ENCODE data around the gene PML. TPM values are rescaled to one million over a fixed set of nuclear protein-coding genes. Genes with fewer than 3 reads are reported as not detected.

The PML gene
- polyA plus RNA-seq, 1 of the 3 experiments (the other 2 are of a cell fraction), result 18.4 TPM

DNA sequence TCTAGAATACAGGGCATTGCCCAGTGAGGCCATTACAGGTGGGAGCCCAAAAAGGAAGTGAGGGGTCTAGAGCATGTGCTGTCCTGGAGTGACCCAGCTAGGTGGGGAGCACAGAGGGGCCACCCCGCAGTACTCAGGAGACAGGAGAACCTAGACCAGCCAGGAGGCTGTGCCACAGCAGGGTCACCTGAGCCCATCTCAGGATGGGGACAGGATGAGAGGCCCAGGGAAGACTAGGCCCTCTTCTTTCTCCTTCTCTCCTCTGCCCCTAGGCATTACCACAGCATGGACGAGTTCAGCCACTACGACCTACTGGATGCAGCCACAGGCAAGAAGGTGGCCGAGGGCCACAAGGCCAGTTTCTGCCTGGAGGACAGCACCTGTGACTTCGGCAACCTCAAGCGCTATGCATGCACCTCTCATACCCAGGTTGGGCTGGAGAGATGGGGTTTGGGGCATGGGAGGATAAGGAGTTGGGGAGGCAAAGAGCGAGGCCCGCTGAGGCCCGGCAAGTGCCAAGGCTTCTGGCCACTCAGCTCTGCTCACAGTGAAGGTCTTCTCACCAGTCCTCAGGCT is 47.6 kb upstream of the PML start:
- POLR2A ChIA-PET, result no interaction called here
- Histone ChIP-seq H3K27me3 (ENCODE audit: insufficient read depth) (no peaks in the 10 kb centered on the region), H3K79me2 (ENCODE audit: insufficient read depth) (no peaks in the 10 kb centered on the region), H3K9me3 (no peaks in the 10 kb centered on the region), H3K9me2 (no peaks in the 10 kb centered on the region), H3K4me1 (ENCODE audit: control insufficient read depth in 1 of 2, insufficient read depth in 2 of 2, low read depth in 1 of 2, low read length in 1 of 2) (peaks cover 17 to 63% of the 10 kb centered on the region in 2 experiments), H3K9ac (no peak overlapping the region), H4K20me1 (ENCODE audit: insufficient read depth) (no peaks in the 10 kb centered on the region), H3K36me3 (replicated peaks in 1 of 2; ENCODE audit: control insufficient read depth in 1 of 2, insufficient read depth in 2 of 2, low read length in 1 of 2) (peaks cover 0 to 12% of the 10 kb centered on the region in 2 experiments), H3F3A (replicated peaks; ENCODE audit: insufficient read depth) (peaks cover 17% of the 10 kb centered on the region), H2AFZ (ENCODE audit: low read depth) (no peak overlapping the region), H3K27ac (ENCODE audit: low read depth in 2 of 2, low read length in 1 of 2) (no peak overlapping the region), H3K4me2 (no peak overlapping the region), H3K4me3 (ENCODE audit: low read depth in 2 of 2, low read length in 1 of 2) (no peak overlapping the region)
- CTCF ChIA-PET, result interaction anchor here (1.5 to 1.6 kb wide), 2 partner anchors 10 to 17 kb away, joined by 4 to 7 read pairs; no protein-coding TSS in a partner anchor
- TF ChIP-seq CTCF (IDR thresholded peaks at IDR 0.05) (no peak), GATA2 (CRISPR knock-in tag; IDR thresholded peaks at IDR 0.05) (no peak), MEF2A (IDR thresholded peaks at IDR 0.05; ENCODE audit: borderline replicate concordance, low read depth) (no peak), RFX5 (IDR thresholded peaks at IDR 0.05; ENCODE audit: low read length) (no peak), RXRA (IDR thresholded peaks at IDR 0.05; ENCODE audit: borderline replicate concordance, low read depth) (no peak)
- TF ChIP-seq, protein P1, sequence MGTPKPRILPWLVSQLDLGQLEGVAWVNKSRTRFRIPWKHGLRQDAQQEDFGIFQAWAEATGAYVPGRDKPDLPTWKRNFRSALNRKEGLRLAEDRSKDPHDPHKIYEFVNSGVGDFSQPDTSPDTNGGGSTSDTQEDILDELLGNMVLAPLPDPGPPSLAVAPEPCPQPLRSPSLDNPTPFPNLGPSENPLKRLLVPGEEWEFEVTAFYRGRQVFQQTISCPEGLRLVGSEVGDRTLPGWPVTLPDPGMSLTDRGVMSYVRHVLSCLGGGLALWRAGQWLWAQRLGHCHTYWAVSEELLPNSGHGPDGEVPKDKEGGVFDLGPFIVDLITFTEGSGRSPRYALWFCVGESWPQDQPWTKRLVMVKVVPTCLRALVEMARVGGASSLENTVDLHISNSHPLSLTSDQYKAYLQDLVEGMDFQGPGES (IDR thresholded peaks at IDR 0.05; ENCODE audit: low read depth, low read length), result no peak
- TF ChIP-seq, protein P2, sequence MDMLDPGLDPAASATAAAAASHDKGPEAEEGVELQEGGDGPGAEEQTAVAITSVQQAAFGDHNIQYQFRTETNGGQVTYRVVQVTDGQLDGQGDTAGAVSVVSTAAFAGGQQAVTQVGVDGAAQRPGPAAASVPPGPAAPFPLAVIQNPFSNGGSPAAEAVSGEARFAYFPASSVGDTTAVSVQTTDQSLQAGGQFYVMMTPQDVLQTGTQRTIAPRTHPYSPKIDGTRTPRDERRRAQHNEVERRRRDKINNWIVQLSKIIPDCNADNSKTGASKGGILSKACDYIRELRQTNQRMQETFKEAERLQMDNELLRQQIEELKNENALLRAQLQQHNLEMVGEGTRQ (IDR thresholded peaks at IDR 0.05; ENCODE audit: borderline replicate concordance, low read depth, low read length), result no peak
- WGBS (ENCODE audit: low lambda C conversion rate), result 90% methylated on average over 5 of the region's 9 CpGs
- DNase-seq, result no peak

DNA sequence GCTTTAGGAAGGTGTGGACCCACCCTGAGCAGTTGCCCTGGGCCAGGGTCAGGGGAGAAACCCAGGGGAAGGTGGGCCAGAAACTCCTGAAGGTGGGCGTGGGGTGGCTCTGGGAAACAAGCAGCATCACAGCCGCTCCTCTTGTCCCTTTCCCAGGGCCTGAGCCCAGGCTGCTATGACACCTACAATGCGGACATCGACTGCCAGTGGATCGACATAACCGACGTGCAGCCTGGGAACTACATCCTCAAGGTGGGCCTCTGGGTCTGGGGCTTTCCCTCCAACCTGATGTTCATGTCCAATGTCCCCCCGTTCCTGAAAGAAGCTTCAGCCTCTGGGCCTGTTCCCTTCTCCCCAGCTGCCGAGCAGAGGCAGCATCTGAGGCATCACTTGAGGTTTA is 46.9 kb upstream of the PML start:
- H3K36me3 ChIP-seq (replicated peaks in 1 of 2; ENCODE audit: control insufficient read depth in 1 of 2, insufficient read depth in 2 of 2, low read length in 1 of 2), result peaks cover 0 to 12% of the 10 kb centered on the region in 2 experiments
- WGBS (ENCODE audit: low lambda C conversion rate), result 92% methylated on average over 9 of the region's 9 CpGs
- H3F3A ChIP-seq (replicated peaks; ENCODE audit: insufficient read depth), result peaks cover 18% of the 10 kb centered on the region
- H3K9me2 ChIP-seq, result no peaks in the 10 kb centered on the region
- H4K20me1 ChIP-seq (ENCODE audit: insufficient read depth), result no peaks in the 10 kb centered on the region
- DNase-seq, result no peak
- no peak for TF ChIP-seq TCF12 (IDR thresholded peaks at IDR 0.05)
- TF ChIP-seq NRF1 (IDR thresholded peaks at IDR 0.05; ENCODE audit: low read depth, low read length), result no peak
- TF ChIP-seq GABPA (IDR thresholded peaks at IDR 0.05; ENCODE audit: low read depth), result no peak
- no peak for TF ChIP-seq RXRA (IDR thresholded peaks at IDR 0.05; ENCODE audit: borderline replicate concordance, low read depth)
- TF ChIP-seq REST (IDR thresholded peaks at IDR 0.05; ENCODE audit: low read depth, low read length), result no peak
- no peak for TF ChIP-seq POLR2AphosphoS5 (IDR thresholded peaks at IDR 0.05; ENCODE audit: low read depth, low read length)
- TF ChIP-seq CTCF (IDR thresholded peaks at IDR 0.05), result no peak
- no peak for TF ChIP-seq EP300 (IDR thresholded peaks at IDR 0.05; ENCODE audit: borderline replicate concordance in 1 of 2, low read depth in 1 of 2, low read length in 1 of 2)
- no peak overlapping the region for H3K27ac ChIP-seq (ENCODE audit: low read depth in 2 of 2, low read length in 1 of 2)
- ChIA-PET POLR2A (no interaction called here), CTCF (interaction anchor here (1.3 to 3.0 kb wide), 2 partner anchors 17 to 89 kb away, joined by 3 to 22 read pairs; no protein-coding TSS in a partner anchor)
- no peaks in the 10 kb centered on the region for H3K27me3 ChIP-seq (ENCODE audit: insufficient read depth)
- no peak overlapping the region for H3K4me3 ChIP-seq (ENCODE audit: low read depth in 2 of 2, low read length in 1 of 2)
- H3K4me1 ChIP-seq (ENCODE audit: control insufficient read depth in 1 of 2, insufficient read depth in 2 of 2, low read depth in 1 of 2, low read length in 1 of 2), result peaks cover 18 to 63% of the 10 kb centered on the region in 2 experiments
- H2AFZ ChIP-seq (ENCODE audit: low read depth), result no peak overlapping the region
- no peaks in the 10 kb centered on the region for H3K79me2 ChIP-seq (ENCODE audit: insufficient read depth)
- H3K9ac ChIP-seq, result no peak overlapping the region
- no peaks in the 10 kb centered on the region for H3K9me3 ChIP-seq
- no peak overlapping the region for H3K4me2 ChIP-seq
